ENCODE measurements around the gene USP51. TPM values are rescaled to one million over a fixed set of nuclear protein-coding genes. Genes with fewer than 3 reads are reported as not detected.

Gene USP51
- total and polyA plus RNA-seq, 2 of the 13 experiments (the other 11 are each of a cell fraction or from before 2014, with no cell fraction given): not detected

- no peak for TF ChIP-seq HMGXB3 (CRISPR knock-in tag; IDR thresholded peaks at IDR 0.05; ENCODE audit: borderline replicate concordance)
- TF ChIP-seq SNAI1 (CRISPR knock-in tag; IDR thresholded peaks at IDR 0.05; ENCODE audit: borderline replicate concordance): no peak
- TF ChIP-seq ZNF292 (CRISPR knock-in tag; IDR thresholded peaks at IDR 0.05; ENCODE audit: borderline replicate concordance, low read depth): no peak
- no peak for TF ChIP-seq CREB3 (CRISPR knock-in tag; IDR thresholded peaks at IDR 0.05)
- no peak for TF ChIP-seq ZNF335 (CRISPR knock-in tag; IDR thresholded peaks at IDR 0.05)
- no peak for TF ChIP-seq DZIP1 (CRISPR knock-in tag; IDR thresholded peaks at IDR 0.05)
These were observed 473 bp upstream of the USP51 start (continued) for GRCh38 chrX:55490121-55490520.

All from HepG2 (cell line).